Colonic mucosa (tissue), 4 donors: Measurements from ENCODE around the gene KRT33A. TPM values are rescaled to one million over a fixed set of nuclear protein-coding genes. Genes with fewer than 3 reads are reported as not detected.
"Not testable (repeated sequence)": the region's sequence is repeated elsewhere in the genome, so short reads cannot be mapped to it uniquely, and the experiment has no call there.

Source experiments
- DNase-seq: peaks from one replicate; pipeline ENCODE4 v3.0.0-alpha.2; 2020
- H3K27ac ChIP-seq: fragments of 200-600 bp; one replicate; pipeline ENCODE4 v1.8.0; 2021
- H3K27me3 ChIP-seq: fragments of 200-600 bp; one replicate; pipeline ENCODE4 v1.8.0; 2021
- H3K36me3 ChIP-seq: fragments of 200-600 bp; one replicate; pipeline ENCODE4 v1.8.0; 2021
- H3K4me1 ChIP-seq: fragments of 200-600 bp; one replicate; pipeline ENCODE4 v1.8.0; 2021; ENCODE audit warnings: mild to moderate bottlenecking
- H3K4me3 ChIP-seq: fragments of 200-600 bp; one replicate; pipeline ENCODE4 v1.8.0; 2021
- H3K9ac ChIP-seq, 2 donors: one replicate each; pipeline ENCODE4 v1.7.0; 2013; ENCODE audit warnings: control low read depth in 2 of 2, low read depth in 2 of 2, low read length in 2 of 2
- H3K9me3 ChIP-seq: fragments of 200-600 bp; one replicate; pipeline ENCODE4 v1.8.0; 2021
- CTCF ChIP-seq: fragments of 200-600 bp; IDR thresholded peaks from one replicate; pipeline ENCODE4 v1.8.0; 2022; ENCODE audit warnings: antibody characterized with exemption, mild to moderate bottlenecking
- intact Hi-C: fragments of 100-400 bp; cut with DNase I; formaldehyde crosslinking; loops from one replicate; pipeline ENCODE4 v1.14.1; 2022
- total RNA-seq, 2 donors: library from RNA; stranded (reverse); fragmentation: NEBNext Ultra II Directional in 1 of 2; extraction: Animal tissue kit (Norgen Biotek cat#: 25700) in 1 of 2; gene quantifications; one replicate each; pipeline ENCODE4 v1.2.1, GENCODE V29; 2021
- donor health status: healthy.
- donor health status: DM: no; HTN: no; CAD: no.
- donor health status: DM: no; HTN: no; CAD: no.

Gene KRT33A
- total RNA-seq, 2 donors from 2014 or later = not detected

- H3K27ac ChIP-seq = no peak overlapping the region
Measured at GRCh38 chr17:41386227-41386626, 35.6 kb upstream of the KRT33A start.

GRCh38 chr17:41383690-41384089 lies 33.1 kb upstream of the KRT33A start:
- H3K27ac ChIP-seq = no peak overlapping the region
- no peak overlapping the region for H3K4me3 ChIP-seq
- H3K27me3 ChIP-seq = no peaks in the 10 kb centered on the region
- no peaks in the 10 kb centered on the region for H3K9me3 ChIP-seq
- no peaks in the 10 kb centered on the region for H3K36me3 ChIP-seq
- no peak overlapping the region for H3K9ac ChIP-seq
- intact Hi-C loops = no loop called here
- no peak for DNase-seq
- no peak for TF ChIP-seq CTCF
- H3K4me1 ChIP-seq = no peaks in the 10 kb centered on the region

More at GRCh38 chr17:41386227-41386626, 35.6 kb upstream of the KRT33A start:
- H3K9ac ChIP-seq = no peak overlapping the region
- no peaks in the 10 kb centered on the region for H3K36me3 ChIP-seq
- TF ChIP-seq CTCF = no peak
- intact Hi-C loops = no loop called here
- H3K4me3 ChIP-seq = no peak overlapping the region
- no peaks in the 10 kb centered on the region for H3K4me1 ChIP-seq
- DNase-seq = no peak
- H3K27me3 ChIP-seq = no peaks in the 10 kb centered on the region
- no peaks in the 10 kb centered on the region for H3K9me3 ChIP-seq

GRCh38 chr17:41382394-41382793 lies 31.8 kb upstream of the KRT33A start:
- Histone ChIP-seq H3K27ac (no peak overlapping the region), H3K9me3 (no peaks in the 10 kb centered on the region), H3K27me3 (no peaks in the 10 kb centered on the region), H3K4me3 (no peak overlapping the region), H3K36me3 (no peaks in the 10 kb centered on the region), H3K9ac (no peak overlapping the region), H3K4me1 (no peaks in the 10 kb centered on the region)
- no peak for DNase-seq
- TF ChIP-seq CTCF = no peak
- intact Hi-C loops = no loop called here

GRCh38 chr17:41381943-41382342 lies 31.3 kb upstream of the KRT33A start, which contains the start of gene KRT34:
TSS of gene KRT34 (minus strand) at chr17:41382306. CDS start at chr17:41382246, 60 bp downstream.
- H3K9me3 ChIP-seq, DNase-seq, H3K9ac ChIP-seq, H3K27me3 ChIP-seq, H3K27ac ChIP-seq, H3K4me1 ChIP-seq, H3K4me3 ChIP-seq, intact Hi-C loops, H3K36me3 ChIP-seq: not testable (repeated sequence)

- H3K4me3 ChIP-seq, H3K36me3 ChIP-seq, H3K4me1 ChIP-seq, H3K27ac ChIP-seq, DNase-seq, H3K9me3 ChIP-seq, intact Hi-C loops, H3K9ac ChIP-seq, H3K27me3 ChIP-seq: not testable (repeated sequence)
Measured at GRCh38 chr17:41380091-41380490, 29.5 kb upstream of the KRT33A start.

GRCh38 chr17:41377546-41377945 lies 26.9 kb upstream of the KRT33A start:
- H3K4me3 ChIP-seq = no peak overlapping the region
- H3K27me3 ChIP-seq = no peaks in the 10 kb centered on the region
- H3K9me3 ChIP-seq = no peaks in the 10 kb centered on the region
- no peaks in the 10 kb centered on the region for H3K4me1 ChIP-seq
- no peak overlapping the region for H3K27ac ChIP-seq
- no peak for TF ChIP-seq CTCF
- intact Hi-C loops = no loop called here
- DNase-seq = no peak
- H3K9ac ChIP-seq = no peak overlapping the region
- H3K36me3 ChIP-seq = no peaks in the 10 kb centered on the region

GRCh38 chr17:41369713-41370112 lies 19.1 kb upstream of the KRT33A start, which contains the start of gene KRT33B:
TSS of gene KRT33B (minus strand) at chr17:41369813. CDS start at chr17:41369750, 63 bp downstream.
- intact Hi-C loops = no loop called here

More at GRCh38 chr17:41369713-41370112, 19.1 kb upstream of the KRT33A start, which contains the start of gene KRT33B:
- Histone ChIP-seq H3K4me1 (no peaks in the 10 kb centered on the region), H3K9me3 (no peaks in the 10 kb centered on the region), H3K36me3 (no peaks in the 10 kb centered on the region), H3K27me3 (no peaks in the 10 kb centered on the region), H3K4me3 (no peak within 1 kb of the TSS), H3K27ac (no peak within 1 kb of the TSS), H3K9ac (no peak within 1 kb of the TSS)
- no peak for TF ChIP-seq CTCF
- no peak for DNase-seq
